ENCODE results near the gene UQCR10. TPM values are rescaled to one million over a fixed set of nuclear protein-coding genes. Genes with fewer than 3 reads are reported as not detected.
"Not testable (repeated sequence)": the region's sequence is repeated elsewhere in the genome, so short reads cannot be mapped to it uniquely, and the experiment has no call there.

The UQCR10 gene
- total RNA-seq, 4 donors from 2014 or later: 119 to 261 (median 179) TPM

- intact Hi-C loops (cut with DNase I; ENCODE audit: low total_unique reads) (no loop called here), in situ Hi-C loops (cut with MboI; ENCODE audit: low sequenced_read_pairs in 4 of 4) (no loop called here)
- Histone ChIP-seq H3K4me3 (no peak overlapping the region), H3K9me3 (no peaks in the 10 kb centered on the region), H3K27ac (peak overlapping the region; percentile 63 to 69 (median 64)), H3K4me1 (peaks cover 35 to 36% of the 10 kb centered on the region in 2 donors), H3K36me3 (no peaks in the 10 kb centered on the region), H3K27me3 (no peaks in the 10 kb centered on the region)
- ATAC-seq: peak in 1 of 2 donors; percentile 40
- TF ChIP-seq CTCF (IDR thresholded peaks at IDR 0.05 in 4 of 5, conservative IDR thresholded peaks at IDR 0.05 in 1 of 5): no peak
- no peak for TF ChIP-seq POLR2A (IDR thresholded peaks at IDR 0.05)
- DNase-seq: peak in 1 of 2 donors; percentile 64
Observed at GRCh38 chr22:29753808-29754657, 13.1 kb upstream of the UQCR10 start.

DNA sequence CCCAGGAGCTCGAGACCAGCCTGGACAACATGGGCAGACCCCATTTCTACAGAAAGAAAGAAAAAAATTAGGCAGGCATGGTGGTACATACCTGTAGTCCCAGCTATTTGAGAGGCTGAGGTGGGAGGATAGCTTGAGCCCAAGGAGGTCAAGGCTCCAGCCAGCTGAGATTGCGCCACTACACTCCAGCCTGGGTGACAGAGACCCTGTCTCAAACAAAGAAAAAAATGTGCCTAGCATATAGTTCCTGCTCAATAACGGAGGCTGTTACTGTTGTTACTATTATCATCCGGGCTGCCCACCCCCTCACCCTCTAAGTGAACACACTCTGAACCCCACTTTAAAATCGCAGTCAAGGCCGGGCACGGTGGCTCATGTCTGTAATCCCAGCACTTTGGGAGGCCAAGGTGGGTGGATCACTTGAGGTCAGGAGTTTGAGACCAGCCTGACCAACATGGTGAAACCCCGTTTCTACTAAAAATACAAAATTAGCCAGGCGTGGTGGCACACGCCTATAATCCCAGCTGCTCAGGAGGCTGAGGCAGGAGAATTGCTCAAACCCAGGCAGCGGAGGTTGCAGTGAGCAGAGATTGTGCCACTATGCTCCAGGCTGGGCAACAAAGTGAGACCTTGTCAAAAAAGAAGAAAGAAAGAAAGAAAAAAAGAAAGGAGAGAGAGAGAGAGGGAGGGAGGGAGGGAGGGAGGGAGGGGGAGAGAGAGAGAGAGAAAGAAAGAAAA, 12.3 kb upstream of the UQCR10 start:
- in situ Hi-C loops (cut with MboI; ENCODE audit: low sequenced_read_pairs in 4 of 4); H3K27me3 ChIP-seq; H3K4me3 ChIP-seq; DNase-seq; ATAC-seq; intact Hi-C loops (cut with DNase I; ENCODE audit: low total_unique reads); H3K9me3 ChIP-seq; H3K36me3 ChIP-seq: not testable (repeated sequence)
- Histone ChIP-seq H3K27ac (peak overlapping the region; percentile 63 to 69 (median 64)), H3K4me1 (peaks cover 43 to 44% of the 10 kb centered on the region in 2 donors)

DNA sequence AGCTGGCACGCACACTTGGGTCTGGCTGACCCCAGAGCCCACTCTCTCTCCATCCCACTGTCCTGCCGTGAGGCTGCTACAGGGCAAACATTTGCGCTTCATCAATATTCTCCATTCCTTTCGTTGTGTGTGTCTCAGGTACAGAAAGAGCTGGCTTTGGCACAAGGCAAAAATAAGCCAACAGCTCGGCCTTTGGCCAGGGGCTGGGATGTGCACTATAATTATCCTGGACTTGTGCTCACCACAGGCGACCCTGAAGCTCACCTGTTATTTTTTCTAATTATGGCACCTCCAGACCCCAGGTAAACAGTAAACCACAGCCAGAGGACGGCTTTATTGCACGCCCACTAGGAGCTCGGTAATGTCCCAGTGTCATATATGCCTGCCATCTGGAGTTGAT, 11.3 kb upstream of the UQCR10 start:
- H3K27me3 ChIP-seq: no peaks in the 10 kb centered on the region
- H3K4me1 ChIP-seq: peaks cover 45% of the 10 kb centered on the region in 2 donors
- intact Hi-C loops (cut with DNase I; ENCODE audit: low total_unique reads) (no loop called here), in situ Hi-C loops (cut with MboI; ENCODE audit: low sequenced_read_pairs in 4 of 4) (no loop called here)
- H3K27ac ChIP-seq: peak overlapping the region; percentile 62 to 74 (median 66)
- DNase-seq (peak; percentile 31 to 57), ATAC-seq (peak; percentile 39 to 68)
- H3K36me3 ChIP-seq: no peaks in the 10 kb centered on the region
- TF ChIP-seq POLR2A (IDR thresholded peaks at IDR 0.05) (no peak), CTCF (IDR thresholded peaks at IDR 0.05 in 4 of 5, conservative IDR thresholded peaks at IDR 0.05 in 1 of 5) (no peak)
- no peak overlapping the region for H3K4me3 ChIP-seq
- no peaks in the 10 kb centered on the region for H3K9me3 ChIP-seq

- TF ChIP-seq POLR2A (IDR thresholded peaks at IDR 0.05) (no peak), CTCF (IDR thresholded peaks at IDR 0.05 in 4 of 5, conservative IDR thresholded peaks at IDR 0.05 in 1 of 5) (no peak)
- Histone ChIP-seq H3K27me3 (no peaks in the 10 kb centered on the region), H3K36me3 (no peaks in the 10 kb centered on the region), H3K9me3 (no peaks in the 10 kb centered on the region), H3K4me1 (peaks cover 45% of the 10 kb centered on the region in 2 donors), H3K4me3 (no peak overlapping the region), H3K27ac (peak overlapping the region; percentile 62 to 74 (median 66))
- intact Hi-C loops (cut with DNase I; ENCODE audit: low total_unique reads) (no loop called here), in situ Hi-C loops (cut with MboI; ENCODE audit: low sequenced_read_pairs in 4 of 4) (no loop called here)
- DNase-seq (no peak), ATAC-seq (no peak)
Observed at GRCh38 chr22:29756341-29756740, 10.8 kb upstream of the UQCR10 start.

GRCh38 chr22:29757096-29757495, 10.1 kb upstream of the UQCR10 start:
- TF ChIP-seq CTCF (IDR thresholded peaks at IDR 0.05 in 4 of 5, conservative IDR thresholded peaks at IDR 0.05 in 1 of 5): no peak
- no peak for TF ChIP-seq POLR2A (IDR thresholded peaks at IDR 0.05)

More at GRCh38 chr22:29757096-29757495, 10.1 kb upstream of the UQCR10 start:
- intact Hi-C loops (cut with DNase I; ENCODE audit: low total_unique reads) (no loop called here), in situ Hi-C loops (cut with MboI; ENCODE audit: low sequenced_read_pairs in 4 of 4) (no loop called here)
- no peaks in the 10 kb centered on the region for H3K36me3 ChIP-seq
- H3K4me3 ChIP-seq: no peak overlapping the region
- ATAC-seq (no peak), DNase-seq (no peak)
- peaks cover 45% of the 10 kb centered on the region in 2 donors for H3K4me1 ChIP-seq
- peak overlapping the region in 1 of 4 donors; percentile 81 for H3K27ac ChIP-seq
- no peaks in the 10 kb centered on the region for H3K27me3 ChIP-seq
- H3K9me3 ChIP-seq: no peaks in the 10 kb centered on the region

Measured in gastrocnemius medialis (tissue), 4 donors.